Measurements from ENCODE around the gene FBLN2. TPM values are rescaled to one million over a fixed set of nuclear protein-coding genes. Genes with fewer than 3 reads are reported as not detected.

FBLN2 gene
- total and polyA plus RNA-seq, 10 of the 15 experiments (the other 5 are each of a cell fraction or from before 2014, with no cell fraction given): 0.03 to 0.41 (median 0.12) TPM; not detected in 2

- RAD21 ChIA-PET (ENCODE audit: unreplicated experiment): no interaction called here
- no peak overlapping the region for H3K4me2 ChIP-seq (ENCODE audit: control insufficient read depth, insufficient read depth)
- no peak overlapping the region for H2AFZ ChIP-seq (ENCODE audit: control insufficient read depth, low read depth, low read length)
- FAIRE-seq (no peak), ATAC-seq (no peak), DNase-seq (ENCODE audit: low read depth, low spot score) (no peak)
- no peaks in the 10 kb centered on the region for H3K79me2 ChIP-seq (ENCODE audit: control insufficient read depth, insufficient read depth, low read length)
- in situ Hi-C loops (cut with MboI): no loop called here
- WGBS (ENCODE audit: insufficient coverage, insufficient replicate concordance, low lambda C conversion rate, missing lambda C conversion rate): 29% methylated on average over 13 of the region's 13 CpGs
- no peaks in the 10 kb centered on the region for H3K36me3 ChIP-seq (ENCODE audit: control insufficient read depth in 2 of 2, insufficient read depth in 2 of 2, low read length in 1 of 2)
- no peak overlapping the region for H3K27ac ChIP-seq (ENCODE audit: control insufficient read depth, insufficient read depth)
- H3K4me3 ChIP-seq: no peak overlapping the region
- H3K9me3 ChIP-seq (replicated peaks; ENCODE audit: control insufficient read depth, insufficient read depth, low read length): no peaks in the 10 kb centered on the region
- TF ChIP-seq FOXM1 (IDR thresholded peaks at IDR 0.05; ENCODE audit: low read depth, low read length) (no peak), CREB1 (IDR thresholded peaks at IDR 0.05; ENCODE audit: low read depth) (no peak)
- TF ChIP-seq, protein P1, sequence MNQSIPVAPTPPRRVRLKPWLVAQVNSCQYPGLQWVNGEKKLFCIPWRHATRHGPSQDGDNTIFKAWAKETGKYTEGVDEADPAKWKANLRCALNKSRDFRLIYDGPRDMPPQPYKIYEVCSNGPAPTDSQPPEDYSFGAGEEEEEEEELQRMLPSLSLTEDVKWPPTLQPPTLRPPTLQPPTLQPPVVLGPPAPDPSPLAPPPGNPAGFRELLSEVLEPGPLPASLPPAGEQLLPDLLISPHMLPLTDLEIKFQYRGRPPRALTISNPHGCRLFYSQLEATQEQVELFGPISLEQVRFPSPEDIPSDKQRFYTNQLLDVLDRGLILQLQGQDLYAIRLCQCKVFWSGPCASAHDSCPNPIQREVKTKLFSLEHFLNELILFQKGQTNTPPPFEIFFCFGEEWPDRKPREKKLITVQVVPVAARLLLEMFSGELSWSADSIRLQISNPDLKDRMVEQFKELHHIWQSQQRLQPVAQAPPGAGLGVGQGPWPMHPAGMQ (IDR thresholded peaks at IDR 0.05; ENCODE audit: borderline replicate concordance): no peak
- BruUV-seq (replicated peaks): no TSS peak
- SMC1A ChIA-PET (ENCODE audit: uncharacterized antibody, unreplicated experiment): no interaction called here
- POLR2A ChIA-PET: no interaction called here
- no peaks in the 10 kb centered on the region for H3K4me1 ChIP-seq (ENCODE audit: control insufficient read depth, insufficient read depth, low read length)
- H3K27me3 ChIP-seq (replicated peaks in 1 of 2; ENCODE audit: control insufficient read depth in 2 of 2, insufficient read depth in 2 of 2, low read length in 1 of 2): peaks cover 5 to 11% of the 10 kb centered on the region in 2 experiments
- no peak overlapping the region for H3K9ac ChIP-seq (ENCODE audit: control insufficient read depth, insufficient read depth, low read length)
- no peaks in the 10 kb centered on the region; the same call in 1 of the 2 replicates for H4K20me1 ChIP-seq (ENCODE audit: control insufficient read depth, insufficient read depth)
- CTCF ChIA-PET: no interaction called here
- intact Hi-C loops (cut with micrococcal nuclease; ENCODE audit: unreplicated experiment): no loop called here
These were observed 2.0 kb downstream of the FBLN2 start for GRCh38 chr3:13550791-13551360.

- Histone ChIP-seq H3K27me3 (replicated peaks in 1 of 2; ENCODE audit: control insufficient read depth in 2 of 2, insufficient read depth in 2 of 2, low read length in 1 of 2) (peaks cover 3 to 7% of the 10 kb centered on the region in 2 experiments; a peak in 3 of 4 replicates), H3K4me3 (no peak overlapping the region), H3K9me3 (replicated peaks; ENCODE audit: control insufficient read depth, insufficient read depth, low read length) (no peaks in the 10 kb centered on the region), H3K4me1 (ENCODE audit: control insufficient read depth, insufficient read depth, low read length) (no peaks in the 10 kb centered on the region), H3K79me2 (ENCODE audit: control insufficient read depth, insufficient read depth, low read length) (no peaks in the 10 kb centered on the region), H3K4me2 (ENCODE audit: control insufficient read depth, insufficient read depth) (no peak overlapping the region), H4K20me1 (ENCODE audit: control insufficient read depth, insufficient read depth) (no peaks in the 10 kb centered on the region), H2AFZ (ENCODE audit: control insufficient read depth, low read depth, low read length) (no peak overlapping the region), H3K36me3 (ENCODE audit: control insufficient read depth in 2 of 2, insufficient read depth in 2 of 2, low read length in 1 of 2) (no peaks in the 10 kb centered on the region), H3K9ac (ENCODE audit: control insufficient read depth, insufficient read depth, low read length) (no peak overlapping the region), H3K27ac (ENCODE audit: control insufficient read depth, insufficient read depth) (no peak overlapping the region)
- SMC1A ChIA-PET (ENCODE audit: uncharacterized antibody, unreplicated experiment): no interaction called here
- RAD21 ChIA-PET (ENCODE audit: unreplicated experiment): no interaction called here
- in situ Hi-C loops (cut with MboI) (no loop called here), intact Hi-C loops (cut with micrococcal nuclease; ENCODE audit: unreplicated experiment) (no loop called here)
- 39% methylated on average over 28 of the region's 28 CpGs for WGBS (ENCODE audit: insufficient coverage, insufficient replicate concordance, low lambda C conversion rate, missing lambda C conversion rate)
- DNase-seq (ENCODE audit: low read depth, low spot score): no peak
- no TSS peak for BruUV-seq (replicated peaks)
- ATAC-seq: no peak
- FAIRE-seq: no peak
- POLR2A ChIA-PET: no interaction called here
- CTCF ChIA-PET: no interaction called here
- no peak for TF ChIP-seq KAT2A (conservative IDR thresholded peaks at IDR 0.05; ENCODE audit: control insufficient read depth, low read depth, low read length)
- TF ChIP-seq SUPT20H (IDR thresholded peaks at IDR 0.05; ENCODE audit: borderline replicate concordance, control insufficient read depth, low read depth, low read length): no peak
- no peak for TF ChIP-seq ZNF24 (IDR thresholded peaks at IDR 0.05)
- no peak for TF ChIP-seq CUX1 (IDR thresholded peaks at IDR 0.05; ENCODE audit: insufficient replicate concordance, low read depth, low read length)
- no peak for TF ChIP-seq ZNF217 (IDR thresholded peaks at IDR 0.05)
- no peak for TF ChIP-seq DPF2 (IDR thresholded peaks at IDR 0.05)
- no peak for TF ChIP-seq ATF7 (IDR thresholded peaks at IDR 0.05; ENCODE audit: low read depth)
These were observed 4.1 kb downstream of the FBLN2 start for GRCh38 chr3:13552857-13553652.

Data from GM12878 (cell line).